HG03442 (cell line): ENCODE data around the gene HSPA9.
"Not testable (repeated sequence)": the region's sequence is repeated elsewhere in the genome, so short reads cannot be mapped to it uniquely, and the experiment has no call there.

ENCODE experiments used
- ATAC-seq: cut with Tn5 transposase; IDR thresholded peaks from one replicate; pipeline ENCODE4 v1.9.1; 2021; ENCODE audit warnings: mild to moderate bottlenecking, moderate library complexity; ENCODE audit not compliant: unreplicated experiment

The HSPA9 gene

DNA sequence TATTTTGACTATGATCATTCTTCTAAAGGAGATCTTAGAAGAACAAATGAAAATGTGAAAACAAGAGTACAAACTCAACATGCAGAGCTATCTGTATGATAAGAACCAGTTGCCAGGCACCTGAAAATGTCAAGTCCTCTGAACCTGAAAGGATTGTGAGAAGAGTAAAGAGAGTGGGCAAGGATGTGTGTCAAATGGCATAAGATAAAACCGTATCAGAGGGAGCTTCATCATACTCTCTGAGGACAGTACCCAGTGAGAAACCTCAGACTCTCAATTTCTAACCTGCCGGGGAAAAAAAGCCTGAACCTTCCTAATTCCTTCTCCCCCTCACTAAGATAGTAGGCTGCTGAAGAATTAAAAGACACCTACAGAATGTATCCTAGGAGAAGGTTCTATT, 39.0 kb downstream of the HSPA9 start:
- no peak for ATAC-seq

DNA sequence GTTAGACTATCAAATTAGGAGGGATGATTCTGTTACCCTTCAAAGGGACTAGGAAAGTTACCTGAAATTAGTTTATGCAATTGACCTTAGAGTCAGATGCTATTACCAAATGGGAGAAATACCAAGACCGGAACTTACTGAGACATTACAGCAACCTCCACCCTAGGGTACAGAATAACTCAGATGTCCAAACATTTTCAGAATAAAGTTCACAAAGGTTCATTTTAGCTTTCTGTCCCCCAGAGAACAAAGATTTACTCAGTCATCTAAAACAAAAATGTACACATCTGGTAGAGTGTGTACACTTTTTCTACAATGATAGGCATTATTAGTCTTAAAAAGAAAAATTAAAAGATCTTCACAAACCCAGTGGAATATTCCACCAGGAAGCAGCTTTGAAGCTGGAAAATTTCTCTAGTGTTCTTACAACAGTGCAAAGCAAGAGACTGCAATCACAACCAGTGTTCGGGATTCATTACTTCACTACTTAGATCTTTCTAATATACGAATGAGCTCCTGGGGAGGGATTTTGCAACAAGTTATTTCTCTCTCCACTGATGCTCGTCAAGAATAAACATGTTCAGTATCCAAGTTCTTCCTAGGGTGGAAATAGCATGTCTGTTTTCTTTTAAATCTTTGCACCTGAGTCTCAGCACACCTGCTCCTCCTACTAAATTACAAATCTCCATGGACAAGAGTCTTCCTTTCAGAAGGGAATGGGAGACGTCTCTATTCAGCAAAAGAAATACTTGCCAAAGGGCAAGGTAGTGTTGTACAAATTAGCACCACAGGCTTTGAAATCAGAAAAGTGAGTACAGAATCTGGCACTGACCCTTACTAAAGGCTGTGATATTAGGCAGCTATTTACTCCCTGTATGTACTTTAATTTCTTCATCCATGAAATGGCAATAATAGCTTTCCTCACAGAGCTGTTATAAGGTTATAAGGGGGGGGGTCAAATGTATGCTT, 40.9 kb downstream of the HSPA9 start:
- ATAC-seq: no peak

DNA sequence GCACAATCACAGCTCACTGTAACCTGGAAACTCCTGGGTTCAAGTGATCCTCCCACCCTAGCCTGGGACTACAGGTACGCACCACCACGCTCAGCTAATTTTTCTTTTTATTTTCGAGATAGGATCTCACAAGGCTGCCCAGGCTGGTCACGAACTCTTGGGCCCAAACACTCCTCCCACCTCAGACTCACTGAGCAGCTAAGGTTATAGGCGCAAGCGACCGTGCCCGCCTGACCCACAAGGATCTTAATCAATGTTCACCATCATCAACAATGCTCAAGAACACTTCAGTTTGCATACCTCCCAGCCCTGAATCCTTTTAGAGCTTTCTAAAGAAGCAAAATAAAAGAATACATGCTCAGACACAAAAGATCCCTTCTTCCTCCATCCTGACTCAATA, 45.4 kb downstream of the HSPA9 start:
- no peak for ATAC-seq

DNA sequence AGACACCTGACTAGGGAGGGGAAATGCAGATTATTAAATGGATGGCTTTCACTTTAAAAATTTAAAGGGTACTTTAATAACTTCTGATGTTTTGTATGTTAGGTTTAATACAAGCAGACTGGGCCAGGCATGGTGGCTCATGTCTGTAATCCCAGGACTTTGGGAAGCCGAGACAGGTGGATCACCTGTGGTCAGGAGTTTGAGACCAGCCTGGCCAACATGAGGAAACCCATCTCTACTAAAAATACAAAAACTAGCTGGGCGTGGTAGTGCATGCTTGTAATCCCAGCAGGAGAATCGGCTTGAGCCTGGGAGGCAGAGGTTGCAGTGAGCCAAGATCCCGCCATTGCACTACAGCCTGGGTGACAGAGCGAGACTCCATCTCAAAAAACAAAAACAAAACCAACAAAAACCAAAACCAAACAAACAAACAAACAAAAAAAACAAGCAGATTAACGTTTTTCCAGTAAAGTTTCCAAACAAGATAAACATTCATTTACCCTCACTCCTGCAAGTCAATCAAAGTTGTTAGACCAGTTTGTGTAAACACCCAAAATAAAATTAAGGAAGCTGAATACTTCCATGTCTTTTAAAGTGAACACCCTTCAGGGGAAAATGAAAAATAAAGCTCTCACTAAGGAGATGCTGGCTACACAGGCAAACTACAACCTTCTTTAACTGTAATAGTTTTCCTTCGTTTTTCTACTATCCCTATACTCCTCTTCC, 46.3 kb downstream of the HSPA9 start:
- ATAC-seq: no peak

- ATAC-seq: no peak
These were observed 47.0 kb downstream of the HSPA9 start for GRCh38 chr5:138528208-138528607.

DNA sequence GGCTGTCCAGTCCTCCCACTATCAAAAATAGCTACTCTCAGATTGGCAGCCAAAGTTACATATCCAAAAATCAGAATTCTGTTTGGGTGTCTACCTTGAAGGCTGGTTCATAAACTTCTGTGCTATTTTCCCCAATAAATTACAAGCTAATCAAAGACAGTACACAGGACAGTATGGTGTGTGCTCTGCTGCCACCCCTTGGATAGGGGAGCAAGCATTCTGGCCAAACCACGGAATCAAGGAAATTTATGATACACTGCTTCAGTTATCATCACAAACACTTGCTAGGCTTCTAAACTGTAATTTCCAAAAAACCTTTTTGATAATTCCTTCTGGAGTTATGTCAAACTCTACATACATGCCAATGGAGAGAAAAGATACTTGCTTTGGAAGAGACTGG, 48.0 kb downstream of the HSPA9 start:
- no peak for ATAC-seq

DNA sequence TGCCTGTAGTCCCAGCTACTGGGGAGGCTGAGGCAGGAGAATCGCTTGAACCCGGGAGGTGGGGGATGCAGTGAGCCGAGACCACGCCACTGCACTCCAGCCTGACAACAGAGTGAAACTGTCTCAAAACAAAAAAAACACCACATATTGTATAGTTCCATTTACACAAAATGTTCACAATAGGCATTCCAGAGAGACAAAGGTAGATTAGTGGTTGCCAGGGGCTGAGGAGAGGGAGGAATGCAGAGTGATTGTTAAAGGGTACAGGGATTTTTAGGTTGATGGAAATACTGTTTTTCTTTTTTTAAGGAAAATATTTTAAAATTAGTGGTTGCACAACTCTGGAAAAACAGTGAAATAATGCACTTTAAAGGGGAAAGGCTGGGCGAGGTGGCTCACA, 51.8 kb downstream of the HSPA9 start:
- ATAC-seq: no peak

DNA sequence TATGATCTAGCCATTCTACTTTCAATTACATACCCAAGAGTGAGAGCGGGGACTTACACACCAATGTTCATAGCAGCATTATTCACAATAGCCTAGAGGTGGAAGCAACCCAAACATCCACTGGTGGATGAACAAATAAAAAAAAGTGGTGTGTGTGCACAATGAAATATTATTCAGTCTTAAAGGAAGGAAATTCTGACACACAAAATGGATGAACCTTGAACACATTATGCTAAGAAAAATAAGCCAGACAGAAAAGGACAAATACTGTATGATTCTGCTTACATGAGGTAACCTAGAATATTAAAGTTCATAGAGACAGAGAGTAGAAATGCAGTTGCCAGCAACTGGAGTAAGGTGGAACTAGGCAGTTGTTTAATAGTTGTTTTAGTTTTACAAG, 54.2 kb downstream of the HSPA9 start:
- ATAC-seq: no peak

DNA sequence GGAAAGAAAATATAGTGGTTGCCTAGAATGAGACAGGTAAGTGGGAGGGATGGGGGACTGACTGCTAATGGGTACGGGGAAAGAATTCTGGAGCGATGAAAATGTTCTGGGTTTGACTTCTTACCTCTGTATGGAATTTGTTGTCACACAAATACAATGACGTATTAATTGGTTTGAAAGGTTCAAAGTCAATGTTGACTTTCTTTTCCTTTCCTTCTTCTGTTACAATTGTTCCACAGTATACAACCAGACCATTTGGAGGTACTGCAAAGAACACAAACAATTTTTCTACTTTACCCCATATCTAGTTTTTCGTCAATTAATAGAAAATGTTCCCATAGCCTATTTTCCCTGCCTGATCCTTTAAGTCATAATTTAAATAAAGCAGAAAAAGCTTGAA, 57.8 kb downstream of the HSPA9 start:
- ATAC-seq: no peak

DNA sequence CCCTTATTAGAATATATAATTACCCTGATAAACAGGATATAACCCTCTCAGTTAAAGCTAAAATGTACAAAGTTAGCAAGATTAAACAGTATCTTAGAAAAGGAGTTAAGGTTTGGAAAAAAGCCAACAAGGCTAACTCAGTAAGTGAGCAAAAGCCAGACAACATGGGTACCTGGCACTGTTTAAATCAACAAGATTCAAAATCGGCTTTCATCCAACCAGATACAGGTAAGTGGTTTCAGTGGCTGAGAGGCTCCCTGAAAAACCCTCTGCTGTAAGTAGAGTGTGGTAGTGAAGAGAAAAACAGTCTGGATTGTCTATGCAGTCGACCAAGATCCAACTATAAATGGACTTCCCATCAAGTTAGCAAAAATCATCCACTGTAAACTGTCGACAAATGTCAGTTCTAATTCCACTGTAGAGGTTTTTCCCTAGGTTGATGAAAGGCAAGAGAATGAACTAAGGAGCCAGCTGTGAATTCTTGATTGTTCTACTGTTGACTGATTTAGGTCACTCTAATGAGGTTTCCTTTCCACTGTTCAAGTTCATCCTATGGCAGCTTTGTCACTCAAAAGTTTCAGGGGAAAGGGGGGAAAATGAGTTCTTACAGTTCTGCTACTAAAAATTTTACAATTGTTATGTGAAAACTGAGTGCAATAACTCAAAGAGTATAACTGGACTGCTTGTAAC, 59.5 kb downstream of the HSPA9 start:
- ATAC-seq: no peak

- no peak for ATAC-seq
These were observed 61.2 kb downstream of the HSPA9 start for GRCh38 chr5:138514021-138514420.

DNA sequence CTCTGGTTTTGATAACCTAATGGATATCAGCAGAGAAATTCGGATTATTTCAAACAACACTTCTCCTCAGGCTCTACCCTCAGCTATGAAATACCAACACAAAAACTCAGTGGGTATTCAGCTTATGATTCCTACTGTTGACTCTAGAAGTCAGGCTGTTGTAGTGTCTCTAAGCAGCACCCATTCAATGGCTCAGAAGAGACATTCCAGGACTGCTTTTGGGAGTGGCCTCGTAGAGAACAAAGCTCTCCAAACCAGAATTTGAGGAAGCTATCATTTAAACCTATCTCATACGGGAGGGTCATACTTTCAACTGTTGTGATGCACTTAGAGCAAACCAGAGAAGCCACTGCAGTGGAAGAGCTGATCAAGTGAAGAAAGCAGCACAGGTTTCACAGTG, 66.2 kb downstream of the HSPA9 start:
- ATAC-seq: no peak

DNA sequence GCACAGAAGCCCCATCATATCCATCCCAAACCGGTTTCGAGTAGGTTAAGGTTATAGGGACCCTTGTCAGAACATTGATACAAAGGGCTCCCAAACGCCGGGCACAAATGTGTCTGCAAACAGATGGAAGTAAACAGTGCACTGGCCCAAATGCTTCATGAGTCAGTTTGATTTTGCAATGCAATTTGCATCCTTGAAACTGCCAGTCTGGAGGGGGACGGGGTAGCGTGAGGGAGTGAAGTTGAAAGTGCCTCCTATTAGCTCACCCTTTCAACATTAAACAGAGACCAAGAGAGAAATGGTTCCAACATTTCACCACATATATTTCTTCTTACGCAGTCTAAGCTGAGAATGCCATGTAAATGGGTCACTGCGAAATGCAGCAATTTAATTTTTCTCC, 67.7 kb downstream of the HSPA9 start:
- not testable (repeated sequence) for ATAC-seq

DNA sequence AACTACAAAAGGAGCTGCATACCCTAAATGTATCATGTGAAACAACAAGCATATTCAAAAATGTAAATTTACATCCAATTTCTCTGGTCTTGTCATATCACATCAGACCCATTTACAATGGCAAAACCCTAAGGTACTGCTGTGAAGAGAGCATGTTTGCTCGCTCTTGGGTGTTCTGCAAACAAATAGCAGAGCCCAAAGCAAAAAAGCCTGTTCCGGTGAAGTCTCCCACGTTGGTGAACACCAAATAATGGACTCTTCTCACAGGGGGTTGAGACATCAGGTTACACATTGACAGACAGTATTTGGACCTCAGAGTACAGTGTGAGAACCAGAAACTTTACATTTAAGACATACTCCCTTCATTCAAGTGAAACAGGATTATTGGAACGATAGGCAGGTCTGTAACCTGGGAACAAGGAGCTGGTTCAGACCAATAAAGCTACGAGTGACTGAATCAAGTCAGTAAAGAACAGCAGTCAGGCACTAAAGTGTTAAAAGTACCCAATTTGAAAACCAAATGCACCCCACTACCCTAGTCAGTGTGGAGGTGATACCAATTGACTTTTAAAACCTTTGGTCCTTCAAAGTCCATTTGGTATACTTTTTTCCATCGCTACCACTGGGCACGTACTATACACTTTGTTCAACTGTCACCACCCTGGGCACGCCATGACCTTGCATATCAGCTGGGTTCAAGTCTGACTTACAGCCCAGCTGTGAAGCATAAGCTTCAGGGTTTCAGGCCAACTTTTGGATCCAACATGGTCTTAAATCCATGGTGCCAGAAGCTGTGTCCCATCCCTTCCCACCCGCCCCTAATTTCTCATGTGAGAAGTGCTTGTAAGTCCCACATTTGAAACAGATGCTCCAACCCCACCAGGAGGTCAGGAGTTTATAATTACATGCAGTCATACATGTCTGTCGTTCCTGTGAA, 68.6 kb downstream of the HSPA9 start:
- ATAC-seq: no peak

DNA sequence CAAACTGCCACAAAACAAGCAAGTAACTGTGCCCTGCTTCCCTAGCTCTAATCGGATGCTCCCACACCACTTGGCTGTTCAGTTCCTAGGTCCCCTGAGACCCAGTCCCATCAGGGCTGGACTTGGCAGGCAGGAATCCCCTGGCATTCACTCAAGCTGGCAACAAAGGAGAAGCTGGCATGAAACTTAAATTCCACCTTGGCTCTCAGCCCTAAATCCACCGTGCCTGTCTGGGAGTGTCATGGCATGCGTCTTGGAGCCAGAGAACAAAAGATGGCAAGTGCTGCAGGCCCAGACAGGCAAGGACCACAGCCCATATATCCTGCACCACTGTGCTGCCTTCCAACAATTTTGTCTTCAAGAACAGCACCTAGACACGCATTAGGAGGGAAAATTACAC, 70.4 kb downstream of the HSPA9 start:
- ATAC-seq: no peak
